AG04449 (cell line): Measurements from ENCODE around the gene RPN2.

ENCODE experiments used
- CTCF ChIA-PET: fragments of 350-600 bp; formaldehyde crosslinking; extraction: SDS; loops from one replicate; lab custom pipeline; 2021; ENCODE audit warnings: antibody characterized with exemption; lab: Yijun Ruan, JAX
- POLR2A ChIA-PET: fragments of 400-600, 350-600 bp; formaldehyde crosslinking; extraction: SDS; loops from one replicate; lab custom pipeline; 2020; ENCODE audit warnings: antibody characterized with exemption, inconsistent platforms; lab: Yijun Ruan, JAX
- DNase-seq: peaks from one replicate; pipeline ENCODE4 v3.0.0-alpha.2; 2010; ENCODE audit warnings: low read depth, low spot score
- H3K4me3 ChIP-seq: 2 replicates; pipeline ENCODE4 v1.5.1; 2011; ENCODE audit warnings: low read depth, mild to moderate bottlenecking, control low read depth, low read length
- TF ChIP-seq, protein P1 (sequence below): IDR thresholded peaks from one replicate; pipeline ENCODE4 v1.5.1; 2011; ENCODE audit warnings: mild to moderate bottlenecking, moderate library complexity, low read length, control low read depth, inconsistent platforms; ENCODE audit not compliant: insufficient read depth; ENCODE audit errors: missing control alignments

The RPN2 gene

DNA sequence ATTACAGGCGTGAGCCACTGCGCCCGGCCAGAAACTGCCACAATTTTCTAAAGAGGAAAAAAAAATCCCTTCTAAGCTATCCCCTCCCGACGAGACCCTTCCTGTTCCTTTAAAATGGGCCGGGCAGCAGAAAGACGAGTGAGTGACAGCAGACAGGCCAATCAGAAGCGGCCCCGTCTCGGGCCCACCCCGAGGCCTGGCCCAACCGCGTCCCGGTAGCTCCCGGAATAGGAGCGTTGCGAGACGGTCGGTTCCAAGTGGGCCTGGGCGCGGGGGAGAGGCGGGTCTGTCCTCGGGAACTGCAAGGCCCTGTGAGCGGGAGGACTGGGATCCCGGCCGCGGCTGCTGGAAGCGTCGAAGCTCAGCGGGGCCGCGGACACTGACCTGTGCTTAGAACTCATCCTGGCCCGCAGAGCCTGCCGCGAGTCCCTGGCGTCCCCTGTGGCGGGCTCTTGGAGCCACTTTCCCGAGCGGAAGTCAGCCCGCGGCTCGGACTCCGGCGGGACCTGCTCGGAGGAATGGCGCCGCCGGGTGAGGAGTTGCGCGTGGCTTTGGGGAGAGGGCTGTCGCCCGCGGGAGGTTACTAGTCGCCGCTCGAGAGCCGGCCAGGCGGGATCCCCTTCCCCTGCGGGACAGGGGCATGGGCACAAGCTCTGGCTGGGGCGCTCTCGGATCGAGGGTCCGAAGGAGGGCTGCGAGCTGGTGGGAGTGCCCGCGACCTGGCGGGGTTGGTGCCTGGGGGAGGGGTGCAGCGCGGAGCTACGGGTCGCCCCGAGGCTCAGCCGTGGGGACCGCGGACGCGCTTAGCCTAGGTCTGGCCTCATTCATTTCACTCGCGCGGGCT is at the start of gene RPN2, which contains the start of gene MROH8:
RPN2 (plus strand) TSS at position 492 of the 844 bp plus-strand sequence; CDS start at position 519, 27 bp downstream.
MROH8 (minus strand) TSS at position 710 of the 844 bp plus-strand sequence.
- TF ChIP-seq, protein P1, sequence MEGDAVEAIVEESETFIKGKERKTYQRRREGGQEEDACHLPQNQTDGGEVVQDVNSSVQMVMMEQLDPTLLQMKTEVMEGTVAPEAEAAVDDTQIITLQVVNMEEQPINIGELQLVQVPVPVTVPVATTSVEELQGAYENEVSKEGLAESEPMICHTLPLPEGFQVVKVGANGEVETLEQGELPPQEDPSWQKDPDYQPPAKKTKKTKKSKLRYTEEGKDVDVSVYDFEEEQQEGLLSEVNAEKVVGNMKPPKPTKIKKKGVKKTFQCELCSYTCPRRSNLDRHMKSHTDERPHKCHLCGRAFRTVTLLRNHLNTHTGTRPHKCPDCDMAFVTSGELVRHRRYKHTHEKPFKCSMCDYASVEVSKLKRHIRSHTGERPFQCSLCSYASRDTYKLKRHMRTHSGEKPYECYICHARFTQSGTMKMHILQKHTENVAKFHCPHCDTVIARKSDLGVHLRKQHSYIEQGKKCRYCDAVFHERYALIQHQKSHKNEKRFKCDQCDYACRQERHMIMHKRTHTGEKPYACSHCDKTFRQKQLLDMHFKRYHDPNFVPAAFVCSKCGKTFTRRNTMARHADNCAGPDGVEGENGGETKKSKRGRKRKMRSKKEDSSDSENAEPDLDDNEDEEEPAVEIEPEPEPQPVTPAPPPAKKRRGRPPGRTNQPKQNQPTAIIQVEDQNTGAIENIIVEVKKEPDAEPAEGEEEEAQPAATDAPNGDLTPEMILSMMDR, result no peak
- ChIA-PET POLR2A (interaction anchor here (0.8 to 1.6 kb wide), 4 partner anchors 11 to 348 kb away, joined by 3 to 6 read pairs (median 4); partner anchors contain the start of gene BLCAP), CTCF (interaction anchor here (0.6 to 3.8 kb wide), 10 partner anchors 11 to 410 kb away, joined by 3 to 80 read pairs (median 3); no protein-coding TSS in a partner anchor)
- peak; percentile 85 for DNase-seq
- H3K4me3 ChIP-seq, result peak within 1 kb of the TSS; percentile 90

DNA sequence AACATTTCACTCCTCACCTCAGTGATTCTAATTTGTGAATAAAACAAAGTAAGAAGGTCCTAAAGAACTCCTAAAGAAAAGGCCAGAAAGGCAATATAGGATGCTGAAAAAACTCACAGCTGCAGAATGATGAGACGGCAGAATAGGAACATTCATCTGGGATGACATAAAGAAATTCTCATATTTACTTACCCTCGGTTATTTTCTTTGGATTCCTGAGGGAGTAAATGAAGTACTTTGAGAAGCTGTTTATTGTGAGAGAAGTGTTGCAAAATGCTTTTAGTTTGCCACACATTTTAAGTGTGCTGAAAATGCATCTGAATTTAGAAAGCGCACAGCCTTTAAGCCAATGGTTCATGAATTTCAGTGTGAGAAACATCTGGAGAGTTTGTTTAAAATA is 47.6 kb upstream of the RPN2 start:
- DNase-seq, result no peak
- POLR2A ChIA-PET, result no interaction called here
- TF ChIP-seq, protein P1, result no peak
- no peak overlapping the region for H3K4me3 ChIP-seq
- CTCF ChIA-PET, result interaction anchor here (1.0 kb wide), 1 partner anchor 8 kb away, joined by 3 read pairs; no protein-coding TSS in a partner anchor

DNA sequence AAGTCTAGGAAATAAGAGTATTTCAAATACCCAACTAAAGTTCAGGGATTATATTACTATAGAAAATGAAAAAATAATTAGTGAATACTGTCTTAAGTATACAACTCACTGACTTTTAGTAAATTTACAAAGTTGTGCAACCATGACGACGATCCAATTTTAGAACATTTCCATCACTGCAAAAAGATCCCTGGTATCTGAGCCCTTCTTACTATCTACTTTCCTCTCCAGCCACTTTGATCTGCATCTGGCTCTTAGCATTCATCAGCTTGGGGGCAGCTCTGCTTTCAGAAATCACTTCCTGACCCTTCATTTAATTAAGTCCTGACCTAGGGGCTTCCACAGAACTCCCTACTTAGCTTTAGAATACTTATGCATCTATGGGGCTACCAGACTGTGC is 45.2 kb upstream of the RPN2 start:
- CTCF ChIA-PET, result no interaction called here
- DNase-seq, result no peak
- no peak overlapping the region for H3K4me3 ChIP-seq
- TF ChIP-seq, protein P1, result no peak
- POLR2A ChIA-PET, result no interaction called here

DNA sequence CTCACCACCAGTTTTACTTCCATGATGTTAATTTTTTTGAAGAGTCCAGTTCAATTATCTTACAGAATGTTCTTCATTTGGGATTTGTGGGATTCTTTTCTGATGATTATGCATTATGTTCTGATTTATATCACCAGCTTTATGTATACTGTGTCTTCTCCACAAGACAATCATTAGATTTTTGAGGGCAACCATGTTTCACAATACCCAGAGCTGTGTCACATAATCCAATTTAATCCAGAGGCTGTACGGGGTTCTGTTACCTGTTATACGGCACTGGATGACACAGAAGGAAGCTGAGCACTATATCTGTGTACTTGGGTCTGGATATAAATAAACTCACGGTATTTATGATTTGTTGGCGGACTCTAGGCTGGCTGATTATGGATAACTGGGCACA is 41.6 kb upstream of the RPN2 start:
- ChIA-PET POLR2A (no interaction called here), CTCF (no interaction called here)
- no peak for DNase-seq
- no peak overlapping the region for H3K4me3 ChIP-seq
- TF ChIP-seq, protein P1, result no peak

DNA sequence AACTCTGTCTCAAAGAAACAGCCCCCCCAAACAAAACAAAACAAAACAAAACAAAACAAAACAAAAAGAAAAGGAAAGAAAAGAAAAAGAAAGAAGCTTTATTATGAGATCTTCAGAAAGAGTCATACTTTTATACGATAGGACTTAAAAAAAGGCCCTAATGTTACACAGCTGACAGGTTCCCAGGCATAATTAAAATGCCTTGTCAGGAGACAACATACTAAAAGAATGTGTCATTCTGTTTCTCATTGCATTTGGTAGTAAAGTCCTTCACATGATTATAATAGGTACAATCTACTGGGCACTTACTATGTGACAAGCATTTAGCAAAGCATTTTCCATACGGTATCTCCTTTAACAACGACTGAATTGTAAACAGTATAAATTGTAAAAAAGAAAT is 36.4 kb upstream of the RPN2 start:
- no peak for DNase-seq
- no peak overlapping the region for H3K4me3 ChIP-seq
- ChIA-PET POLR2A (no interaction called here), CTCF (interaction anchor here (1.4 kb wide), 1 partner anchor 13 kb away, joined by 5 read pairs; no protein-coding TSS in a partner anchor)
- TF ChIP-seq, protein P1, result no peak

DNA sequence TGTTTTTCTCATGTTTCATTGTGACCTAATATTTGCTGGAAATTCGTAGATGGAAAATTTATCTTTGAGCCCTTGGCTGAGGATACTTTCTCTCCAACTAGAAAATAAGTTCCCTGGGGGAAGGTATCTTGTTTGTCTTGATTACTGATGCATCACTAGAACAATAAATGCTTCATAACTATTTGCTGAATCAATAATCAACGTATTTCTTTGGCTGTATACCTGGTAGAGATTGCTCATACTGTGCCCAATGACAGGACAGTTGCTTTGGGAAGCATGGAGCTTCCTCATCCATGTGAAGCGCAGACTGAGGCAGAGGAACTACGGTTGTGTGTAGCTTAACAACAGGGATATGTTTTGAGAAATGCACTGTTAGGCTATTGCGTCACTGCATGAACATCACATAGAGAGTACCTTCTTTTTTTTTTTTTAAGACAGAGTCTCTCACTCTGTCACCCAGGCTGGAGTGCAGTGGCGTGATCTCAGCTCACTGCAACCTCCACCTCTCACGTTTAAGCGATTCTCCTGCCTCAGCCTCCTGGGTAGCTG is 34.2 kb upstream of the RPN2 start:
- TF ChIP-seq, protein P1, result no peak
- POLR2A ChIA-PET, result interaction anchor here (0.7 kb wide), 1 partner anchor 164 kb away, joined by 3 read pairs; no protein-coding TSS in a partner anchor
- H3K4me3 ChIP-seq, result no peak overlapping the region
- CTCF ChIA-PET, result interaction anchor here (1.0 kb wide), 1 partner anchor 34 kb away, joined by 3 read pairs; no protein-coding TSS in a partner anchor
- no peak for DNase-seq
